GM21529 (cell line): Measurements from ENCODE around the gene ZC2HC1B.
A peak's percentile ranks its signal among the peaks of the same experiment; 100 is the strongest.
"Not testable (repeated sequence)": the region's sequence is repeated elsewhere in the genome, so short reads cannot be mapped to it uniquely, and the experiment has no call there.

Experiments used
- ATAC-seq: cut with Tn5 transposase; IDR thresholded peaks from one replicate; pipeline ENCODE4 v1.9.1; 2021; ENCODE audit not compliant: unreplicated experiment

The ZC2HC1B gene, protein sequence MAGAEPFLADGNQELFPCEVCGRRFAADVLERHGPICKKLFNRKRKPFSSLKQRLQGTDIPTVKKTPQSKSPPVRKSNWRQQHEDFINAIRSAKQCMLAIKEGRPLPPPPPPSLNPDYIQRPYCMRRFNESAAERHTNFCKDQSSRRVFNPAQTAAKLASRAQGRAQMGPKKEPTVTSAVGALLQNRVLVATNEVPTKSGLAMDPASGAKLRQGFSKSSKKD

DNA sequence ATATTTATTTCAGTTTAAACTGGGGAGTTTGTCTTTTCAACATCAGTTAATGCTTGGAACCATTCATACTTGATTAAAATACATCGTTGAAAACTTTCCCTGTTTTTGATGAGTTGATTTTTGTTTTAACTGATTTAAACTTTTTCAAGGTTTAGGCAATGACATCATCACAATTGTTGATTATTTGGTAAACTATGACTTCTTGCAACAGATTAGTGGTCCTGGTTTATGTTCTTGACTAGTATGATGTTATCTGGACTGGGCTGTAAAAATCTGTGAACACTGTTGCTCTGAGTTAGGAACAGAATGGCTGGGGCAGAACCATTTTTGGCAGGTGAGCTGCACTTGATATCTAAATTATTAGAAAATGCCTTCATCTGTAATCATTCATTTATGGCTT is at the start of gene ZC2HC1B:
Gene ZC2HC1B, plus strand, starts transcription at position 241 of the 400 bp plus-strand sequence. Its CDS starts 66 bp downstream, at position 307.
- ATAC-seq, result no peak

DNA sequence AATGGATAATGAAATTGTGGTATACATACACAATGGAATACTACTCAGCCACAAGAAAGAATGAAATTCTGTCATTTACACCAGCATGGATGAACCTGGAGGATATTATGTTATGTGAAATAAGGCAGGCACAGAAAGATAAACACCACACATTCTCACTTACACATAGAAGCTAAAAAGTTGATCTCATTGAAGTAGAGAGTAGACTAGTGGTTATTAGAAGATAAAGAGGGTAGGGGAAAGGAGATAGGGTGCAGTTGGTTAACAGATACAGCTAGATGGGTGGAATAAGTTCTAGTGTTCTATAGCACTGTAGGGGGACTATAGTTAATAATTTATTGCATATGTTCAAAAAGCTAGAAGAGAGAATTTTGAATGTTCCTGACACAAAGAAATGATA is 46.7 kb upstream of the ZC2HC1B start:
- no peak for ATAC-seq

DNA sequence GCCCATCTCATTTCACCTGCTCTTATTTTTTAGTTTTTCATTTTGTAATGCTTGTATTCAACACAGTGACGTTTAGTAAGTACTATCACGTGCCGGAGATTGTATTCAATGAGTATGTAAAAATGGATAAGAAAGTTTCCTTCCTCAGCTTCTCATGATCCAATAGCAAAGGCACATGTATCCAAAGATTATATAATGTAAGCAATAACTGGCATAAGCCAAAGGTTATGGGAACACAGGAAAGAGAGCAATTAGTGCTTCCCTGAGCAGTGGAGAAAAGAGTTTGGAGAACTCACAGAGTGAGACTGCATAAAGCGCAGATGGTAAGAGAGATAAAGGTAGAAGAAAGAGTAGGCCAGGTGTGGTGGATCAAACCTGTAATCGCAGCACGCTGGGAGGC is 42.9 kb upstream of the ZC2HC1B start:
- ATAC-seq, result no peak

DNA sequence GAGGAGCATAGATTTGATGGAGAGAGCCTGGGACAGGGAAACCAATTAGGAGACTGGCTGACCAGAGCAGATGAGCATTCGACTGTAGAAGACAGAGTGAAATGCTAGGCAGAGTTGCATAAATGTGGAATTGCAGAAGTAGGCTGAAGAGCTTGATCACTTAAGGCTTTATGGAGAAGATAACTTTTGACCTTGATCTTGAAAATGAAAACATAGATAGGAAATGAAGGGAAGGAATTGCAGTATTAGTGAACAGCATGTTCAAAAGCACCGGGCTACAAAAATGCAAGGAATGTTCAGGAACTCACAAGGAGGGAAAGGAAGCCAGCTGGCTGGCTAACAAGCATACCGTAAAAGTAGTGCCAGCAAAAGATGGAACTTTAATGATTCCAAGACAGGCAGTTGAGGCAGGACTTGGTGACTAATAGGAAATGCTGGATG is 41.7 kb upstream of the ZC2HC1B start:
- no peak for ATAC-seq

DNA sequence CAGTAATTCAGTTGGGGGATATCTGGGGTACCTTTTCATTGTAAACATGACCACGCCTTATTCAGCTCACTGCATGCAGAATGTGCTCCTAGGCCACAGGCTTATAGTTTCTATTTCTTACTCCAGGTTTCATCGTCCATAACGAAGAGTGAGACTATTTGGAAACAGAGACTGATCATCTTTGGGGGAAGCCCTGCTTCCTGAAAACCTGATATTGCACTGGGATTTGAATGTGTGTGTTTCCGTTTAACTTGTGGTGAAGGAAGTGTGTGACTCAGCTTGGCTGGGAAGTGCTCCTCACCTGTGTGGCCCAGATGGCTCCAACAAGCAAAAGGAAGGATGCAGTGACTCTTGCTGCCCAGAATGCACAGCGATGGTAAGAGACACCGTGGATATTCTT is 40.7 kb upstream of the ZC2HC1B start:
- no peak for ATAC-seq

DNA sequence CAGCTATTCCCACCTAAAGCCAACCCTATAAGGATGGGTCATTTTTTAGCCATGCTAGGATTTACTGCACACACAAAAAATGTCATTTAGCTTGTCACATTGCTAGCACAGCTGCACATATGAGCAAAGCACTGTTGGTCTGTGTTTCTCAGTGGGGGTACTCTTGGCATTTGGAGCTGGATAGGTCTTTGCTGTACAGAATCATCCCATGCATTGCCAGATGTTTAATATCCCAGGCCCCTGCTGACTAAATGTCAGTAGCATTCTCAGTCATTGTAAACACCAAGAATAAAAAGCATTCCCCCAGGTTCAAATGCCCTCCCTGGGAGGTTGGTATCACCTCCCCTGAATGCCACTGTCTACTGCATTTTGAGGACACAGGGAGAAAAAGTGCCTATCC is 35.7 kb upstream of the ZC2HC1B start:
- ATAC-seq, result no peak

DNA sequence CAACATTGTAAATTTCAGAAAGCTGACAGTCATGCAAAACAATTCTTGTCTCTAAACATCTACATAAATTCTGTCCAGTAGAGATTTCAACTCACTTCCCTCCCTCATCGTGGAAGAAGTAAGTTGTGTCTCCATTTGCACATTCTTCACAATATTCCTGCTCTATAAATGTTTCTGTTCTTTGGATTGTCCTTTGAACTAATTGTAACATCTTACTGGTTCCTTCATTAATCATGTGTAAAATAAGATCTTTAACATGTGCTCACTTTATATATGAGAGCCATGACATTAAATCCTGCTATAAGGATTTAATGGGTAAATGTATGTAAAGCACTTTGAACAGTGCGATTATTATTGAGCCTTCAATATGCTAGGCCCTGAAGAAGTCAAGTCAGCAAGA is 28.1 kb upstream of the ZC2HC1B start:
- ATAC-seq, result no peak

DNA sequence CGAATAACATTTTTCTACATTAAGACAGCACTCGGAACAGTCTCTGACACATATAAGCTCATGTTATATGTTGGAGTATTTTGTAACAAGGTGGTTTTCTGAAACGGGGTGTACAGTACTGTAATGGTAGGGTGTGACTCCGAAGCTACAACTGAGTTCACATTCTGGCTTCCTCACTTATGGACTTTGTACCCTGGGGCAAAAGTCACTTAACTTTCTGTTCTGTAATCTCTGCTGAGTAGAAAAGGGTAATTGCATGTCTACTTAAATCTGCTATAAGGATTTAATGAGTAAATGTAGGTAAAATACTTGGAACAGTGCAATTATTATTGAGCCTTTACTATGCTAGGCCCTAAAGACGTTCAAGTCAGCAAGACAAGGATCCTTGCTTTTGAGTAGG is 25.9 kb upstream of the ZC2HC1B start:
- ATAC-seq, result no peak

DNA sequence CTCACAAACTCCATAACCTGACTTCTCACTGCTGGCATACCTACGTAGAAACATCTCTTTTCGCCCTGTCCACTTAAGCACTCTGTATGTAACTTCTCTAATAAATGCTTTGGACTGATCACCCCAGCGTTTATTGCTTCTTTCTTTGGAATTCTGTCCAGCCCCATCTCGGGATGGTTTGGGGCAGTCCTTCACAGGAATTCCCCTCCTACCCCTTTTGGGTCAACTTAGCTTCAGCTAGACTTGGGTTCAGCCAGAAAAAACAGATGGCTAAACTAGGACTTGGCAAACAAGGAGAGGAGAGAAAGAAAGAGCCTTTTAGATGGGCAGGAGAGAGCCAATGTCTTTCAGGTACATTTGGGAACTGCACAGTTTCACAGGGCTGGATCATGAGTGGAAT is 25.1 kb upstream of the ZC2HC1B start:
- no peak for ATAC-seq

DNA sequence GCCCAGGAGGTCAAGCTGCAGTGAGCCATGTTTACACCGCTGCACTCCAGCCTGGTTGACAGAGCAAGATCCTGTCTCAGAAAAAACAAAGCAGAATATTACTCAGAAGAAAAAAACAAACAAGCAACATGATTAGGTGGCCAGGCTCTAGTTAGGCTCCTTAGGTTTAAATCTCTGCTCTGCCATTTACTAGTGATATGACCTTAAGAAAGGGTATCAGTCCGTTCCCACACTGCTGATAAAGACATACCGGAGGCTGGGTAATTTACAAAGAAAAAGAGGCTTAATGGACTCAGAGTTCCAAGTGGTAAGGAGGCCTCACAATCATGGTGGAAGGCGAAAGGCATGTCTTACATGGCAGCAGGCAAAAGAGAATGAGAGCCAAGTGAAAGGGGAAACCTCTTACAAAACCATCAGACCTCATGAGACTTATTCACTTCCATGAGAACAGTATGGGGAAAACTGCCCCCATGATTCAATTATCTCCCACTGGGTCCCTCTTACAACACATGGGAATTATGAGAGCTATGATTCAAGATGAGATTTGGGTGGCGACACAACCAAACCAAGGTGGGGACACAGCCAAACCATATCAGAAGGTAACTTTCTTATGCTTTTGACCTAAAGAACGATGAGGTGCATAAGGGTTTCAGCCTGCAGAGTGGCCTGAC is 23.5 kb upstream of the ZC2HC1B start:
- ATAC-seq, result no peak

DNA sequence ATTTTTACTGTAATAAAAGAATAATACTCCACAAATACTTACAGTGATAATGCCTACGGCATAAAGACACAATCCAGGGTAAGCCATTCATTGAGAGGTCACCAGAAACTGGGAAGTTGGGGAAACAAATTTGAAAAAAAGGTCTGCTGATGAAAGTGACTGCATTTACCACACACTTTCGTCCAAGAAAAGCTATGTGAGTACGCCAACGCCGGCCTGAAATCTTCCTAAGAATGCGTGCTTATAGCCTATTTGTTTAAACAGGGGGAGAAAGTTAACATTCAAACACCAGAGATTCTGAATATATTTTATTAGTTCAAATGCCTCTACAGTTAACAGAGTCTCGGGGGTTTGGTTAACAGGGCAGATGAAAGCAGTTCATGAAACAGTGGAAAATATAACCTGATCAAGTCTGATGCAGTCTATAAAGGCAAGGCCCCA is 21.8 kb upstream of the ZC2HC1B start:
- ATAC-seq, result peak; percentile 9

DNA sequence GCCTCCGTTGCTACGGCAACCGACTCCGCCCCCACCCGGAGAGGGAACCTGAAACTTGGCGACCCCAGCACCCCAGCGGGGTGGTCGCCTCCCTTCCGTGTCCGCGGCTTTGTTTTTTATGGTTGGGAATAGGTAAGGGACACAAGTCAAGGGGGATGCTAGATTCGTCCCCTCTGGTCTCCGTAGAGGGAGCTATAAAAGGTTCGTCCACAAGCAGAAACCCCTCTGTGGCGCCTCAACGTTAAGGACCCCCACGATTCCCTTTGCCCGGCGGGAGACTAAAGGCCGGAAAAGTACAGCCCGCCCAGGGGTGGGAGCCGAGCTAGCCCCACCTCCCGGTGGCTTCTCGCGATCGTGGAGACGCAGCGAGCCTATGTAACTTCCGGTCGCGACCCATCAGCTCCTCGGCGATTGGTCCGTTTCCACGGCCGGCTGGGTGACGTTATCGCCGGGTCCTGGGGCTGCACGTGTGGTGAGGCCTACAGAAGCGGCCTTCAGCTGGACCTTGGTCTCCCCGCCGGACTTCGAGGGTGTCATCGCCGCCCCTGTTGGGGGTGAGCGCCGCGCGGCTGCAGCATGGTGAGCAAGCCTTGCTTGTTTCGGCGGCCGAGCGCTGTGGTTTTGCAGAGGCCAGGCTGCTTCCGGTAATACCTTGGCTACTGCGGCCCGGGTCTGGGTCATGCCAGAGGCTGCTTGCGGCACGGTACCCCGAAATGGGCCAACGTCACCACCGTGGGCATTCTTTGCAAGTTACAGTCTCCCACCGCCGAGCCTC is 21.2 kb upstream of the ZC2HC1B start, which contains the start of gene LTV1:
Gene LTV1, plus strand, starts transcription at position 437 of the 775 bp plus-strand sequence. Its CDS starts 140 bp downstream, at position 577.
- ATAC-seq, result peak; percentile 100

DNA sequence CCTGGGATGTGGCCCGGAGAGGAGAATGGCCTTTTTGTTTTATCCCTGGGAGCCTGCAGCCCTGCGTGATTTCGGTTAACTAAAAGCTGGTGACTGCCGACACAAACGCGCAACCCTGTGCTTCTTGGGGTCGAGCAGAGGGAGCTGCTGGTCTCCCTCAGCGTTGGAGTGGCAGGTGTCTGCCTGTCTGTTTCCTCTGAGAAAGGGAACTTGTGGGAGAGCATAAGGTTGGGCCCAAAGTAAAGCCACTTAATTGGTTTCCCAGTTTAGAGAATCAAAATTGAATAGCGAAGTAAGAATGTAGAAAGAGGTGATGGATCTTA is 20.6 kb upstream of the ZC2HC1B start:
- no peak for ATAC-seq

DNA sequence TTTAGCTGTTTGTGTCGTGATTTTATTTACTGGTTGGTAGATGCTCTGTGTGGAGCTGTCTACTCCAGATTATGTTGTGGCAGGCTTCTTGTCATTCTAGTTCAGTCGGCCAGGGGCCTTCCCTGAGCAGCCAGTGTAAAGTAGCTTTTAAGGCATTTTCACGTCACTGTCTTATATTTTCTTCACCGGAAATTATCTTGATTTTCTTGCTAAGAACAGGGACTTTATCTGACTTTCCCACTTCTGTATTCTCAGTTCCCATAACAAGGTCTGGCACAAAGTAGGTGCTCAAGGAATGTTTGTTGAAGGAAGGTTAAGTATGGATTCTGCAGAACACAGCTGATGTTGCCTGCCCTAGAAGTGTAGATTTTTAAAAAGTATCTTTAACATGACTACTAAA is 20.3 kb upstream of the ZC2HC1B start:
- ATAC-seq, result no peak

DNA sequence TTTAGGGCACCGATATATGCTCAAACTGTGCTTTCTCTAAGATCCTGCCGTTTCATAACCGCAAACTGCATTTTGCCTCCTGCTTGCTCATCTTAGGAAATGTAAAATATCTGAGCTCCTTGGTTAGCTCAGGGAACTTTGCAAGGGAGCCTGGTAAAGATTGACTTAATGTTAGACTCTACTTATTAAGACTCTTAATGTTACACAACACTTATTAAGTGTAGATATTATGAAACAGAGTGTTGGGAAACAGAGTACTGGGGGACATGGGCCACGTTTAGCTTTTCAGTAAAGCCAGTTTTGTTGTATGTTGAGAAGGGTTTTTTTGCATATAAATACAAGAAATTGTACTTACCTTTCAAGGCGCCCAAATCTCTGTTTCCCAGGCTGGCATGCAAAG is 19.2 kb upstream of the ZC2HC1B start:
- no peak for ATAC-seq

DNA sequence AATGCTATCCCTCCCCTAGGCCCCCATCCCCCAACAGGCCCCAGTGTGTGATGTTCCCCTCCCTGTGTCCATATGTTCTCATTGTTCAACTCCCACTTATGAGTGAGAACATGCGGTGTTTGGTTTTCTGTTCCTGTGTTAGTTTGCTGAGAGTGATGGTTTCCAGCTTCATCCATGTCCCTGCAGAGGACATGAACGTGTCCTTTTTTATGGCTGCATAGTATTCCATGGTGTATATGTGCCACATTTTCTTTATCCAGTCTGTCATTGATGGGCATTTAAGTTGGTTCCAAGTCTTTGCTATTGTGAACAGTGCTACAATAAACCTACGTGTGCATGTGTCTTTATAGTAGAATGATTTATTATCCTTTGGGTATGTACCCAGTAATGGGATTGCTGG is 12.6 kb upstream of the ZC2HC1B start:
- ATAC-seq, result not testable (repeated sequence)

DNA sequence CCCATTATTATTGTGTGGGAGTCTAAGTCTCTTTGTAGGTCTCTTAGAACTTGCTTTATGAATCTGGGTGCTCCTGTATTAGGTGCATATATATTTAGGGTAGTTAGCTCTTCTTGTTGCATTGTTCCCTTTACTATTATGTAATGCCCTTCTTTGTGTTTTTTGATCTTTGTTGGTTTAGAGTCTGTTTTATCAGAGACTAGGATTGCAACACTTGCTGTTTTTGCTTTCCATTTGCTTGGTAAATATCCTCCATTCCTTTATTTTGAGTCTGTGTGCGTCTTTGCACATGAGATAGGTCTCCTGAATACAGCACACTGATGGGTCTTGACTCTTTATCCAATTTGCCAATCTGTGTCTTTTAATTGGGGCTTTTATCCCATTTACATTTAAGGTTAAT is 9.2 kb upstream of the ZC2HC1B start:
- ATAC-seq, result not testable (repeated sequence)

DNA sequence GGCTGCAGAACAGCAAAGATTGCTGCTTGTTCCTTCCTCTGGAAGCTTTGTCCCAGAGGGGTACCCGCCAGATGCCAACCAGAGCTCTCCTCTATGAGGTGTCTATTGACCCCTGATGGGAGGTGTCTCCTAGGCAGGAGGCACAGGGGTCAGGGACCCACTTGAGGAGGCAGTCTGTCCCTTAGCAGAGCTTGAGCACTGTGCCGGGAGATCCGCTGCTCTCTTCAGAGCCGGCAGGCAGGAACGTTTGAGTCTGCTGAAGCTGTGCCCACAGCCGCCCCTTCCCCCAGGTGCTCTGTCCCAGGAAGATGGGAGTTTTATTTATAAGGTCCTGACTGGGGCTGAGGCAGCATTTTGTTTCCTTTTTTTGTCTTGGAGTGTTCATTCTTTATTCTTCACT is 7.5 kb upstream of the ZC2HC1B start:
- ATAC-seq, result not testable (repeated sequence)

DNA sequence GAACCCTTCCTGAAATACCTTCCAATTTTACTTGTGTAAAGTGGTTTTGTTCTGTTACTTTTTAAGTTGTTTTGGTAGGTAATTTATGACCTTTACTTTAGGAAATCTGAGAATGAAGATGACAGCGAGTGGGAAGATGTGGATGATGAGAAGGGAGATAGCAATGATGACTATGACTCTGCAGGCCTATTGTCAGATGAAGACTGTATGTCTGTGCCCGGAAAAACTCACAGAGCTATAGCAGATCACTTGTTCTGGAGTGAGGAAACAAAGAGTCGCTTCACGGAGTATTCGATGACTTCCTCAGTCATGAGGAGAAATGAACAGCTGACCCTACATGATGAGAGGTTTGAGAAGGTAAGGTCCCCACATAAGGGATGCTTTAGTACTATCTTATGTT is 6.6 kb upstream of the ZC2HC1B start:
- no peak for ATAC-seq

DNA sequence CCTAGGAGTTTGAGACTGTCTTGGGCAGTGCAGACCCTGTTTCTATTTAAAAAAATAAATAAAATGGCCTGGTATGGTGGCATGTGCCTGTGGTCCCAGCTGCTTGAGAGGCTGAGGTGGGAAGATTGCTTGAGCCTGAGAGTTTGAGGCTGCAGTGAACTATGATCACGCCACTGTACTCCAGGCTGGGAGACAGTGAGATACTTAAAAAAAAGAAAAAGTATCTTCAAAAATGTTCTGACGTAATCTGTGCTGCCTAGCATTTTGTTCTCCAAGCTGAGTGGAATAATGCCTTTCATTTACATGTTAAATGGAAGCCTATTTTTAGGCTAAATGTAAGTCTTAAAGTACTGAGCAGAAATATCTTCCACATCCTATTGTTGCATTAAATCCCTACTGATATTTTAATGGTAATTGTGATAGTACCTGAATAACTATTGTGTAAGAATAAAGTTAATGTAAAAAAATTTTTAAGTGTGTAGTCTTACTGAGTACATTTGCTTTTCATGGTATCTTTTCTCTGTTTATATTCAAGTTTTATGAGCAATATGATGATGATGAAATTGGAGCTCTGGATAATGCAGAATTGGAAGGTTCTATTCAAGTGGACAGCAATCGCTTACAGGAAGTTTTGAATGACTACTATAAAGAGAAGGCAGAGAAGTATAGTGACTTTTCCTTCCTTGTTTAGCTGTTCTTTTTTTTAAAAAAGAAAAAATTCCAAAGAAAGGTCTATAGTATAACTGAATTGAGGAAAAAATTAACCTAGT is 4.2 kb upstream of the ZC2HC1B start:
- no peak for ATAC-seq

DNA sequence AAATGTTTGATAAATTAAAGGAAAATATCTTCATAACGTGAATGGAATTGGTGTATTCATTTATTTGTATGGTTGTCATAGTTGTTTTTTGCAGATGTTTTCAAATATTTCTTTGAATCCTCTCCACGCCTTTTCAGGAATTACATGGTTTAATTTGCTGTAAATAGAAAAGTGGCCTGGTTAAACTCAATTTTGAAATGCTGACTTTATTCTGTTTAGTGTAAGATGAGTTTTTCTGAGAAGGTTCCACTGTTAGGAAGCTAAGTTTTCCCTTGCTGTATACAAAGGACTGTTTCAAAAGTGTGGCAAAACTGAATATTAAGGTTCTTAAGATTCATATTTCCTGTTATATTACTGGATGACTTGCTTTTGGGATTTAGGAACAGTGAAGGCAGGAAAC is 503 bp upstream of the ZC2HC1B start:
- ATAC-seq, result no peak
